ENCODE data around the gene CATSPER1.

The CATSPER1 gene

GRCh38 chr11:66008095-66008467, 18.2 kb downstream of the CATSPER1 start:
- TF ChIP-seq ZNF274 (IDR thresholded peaks at IDR 0.05; ENCODE audit: low read depth, low read length): no peak
- no peak overlapping the region for H3K4me3 ChIP-seq (ENCODE audit: low read length)

- no peak overlapping the region for H3K4me3 ChIP-seq (ENCODE audit: low read length)
- TF ChIP-seq ZNF274 (IDR thresholded peaks at IDR 0.05; ENCODE audit: low read depth, low read length): no peak
These were observed 19.1 kb downstream of the CATSPER1 start for GRCh38 chr11:66007201-66007634.

GRCh38 chr11:66006891-66007176, 19.4 kb downstream of the CATSPER1 start:
- no peak overlapping the region for H3K4me3 ChIP-seq (ENCODE audit: low read length)

GRCh38 chr11:66006134-66006890, 20.0 kb downstream of the CATSPER1 start:
- no peak for TF ChIP-seq ZNF274 (IDR thresholded peaks at IDR 0.05; ENCODE audit: low read depth, low read length)
- no peak overlapping the region for H3K4me3 ChIP-seq (ENCODE audit: low read length)

More at GRCh38 chr11:66006891-66007176, 19.4 kb downstream of the CATSPER1 start:
- TF ChIP-seq ZNF274 (IDR thresholded peaks at IDR 0.05; ENCODE audit: low read depth, low read length): no peak

GRCh38 chr11:66004186-66004585, 22.1 kb downstream of the CATSPER1 start:
- H3K4me3 ChIP-seq (ENCODE audit: low read length): no peak overlapping the region
- TF ChIP-seq ZNF274 (IDR thresholded peaks at IDR 0.05; ENCODE audit: low read depth, low read length): no peak

GRCh38 chr11:66003291-66003690, 23.0 kb downstream of the CATSPER1 start:
- TF ChIP-seq ZNF274 (IDR thresholded peaks at IDR 0.05; ENCODE audit: low read depth, low read length): no peak

GRCh38 chr11:66002648-66003225, 23.5 kb downstream of the CATSPER1 start:
- H3K4me3 ChIP-seq (ENCODE audit: low read length): peak overlapping the region; percentile 75
- TF ChIP-seq ZNF274 (IDR thresholded peaks at IDR 0.05; ENCODE audit: low read depth, low read length): no peak

More at GRCh38 chr11:66003291-66003690, 23.0 kb downstream of the CATSPER1 start:
- peak overlapping the region; percentile 75 for H3K4me3 ChIP-seq (ENCODE audit: low read length)

- TF ChIP-seq ZNF274 (IDR thresholded peaks at IDR 0.05; ENCODE audit: low read depth, low read length): no peak
- H3K4me3 ChIP-seq (ENCODE audit: low read length): peak within 1 kb of the TSS; percentile 75
These were observed 24.2 kb downstream of the CATSPER1 start, which contains the start of the genes BANF1 and EIF1AD for GRCh38 chr11:66001942-66002647. BANF1 (plus strand) TSS chr11:66002503; CDS start chr11:66003251, 748 bp downstream. EIF1AD (minus strand) TSS chr11:66002157; CDS start chr11:66000389, 1,768 bp downstream.

- TF ChIP-seq ZNF274 (IDR thresholded peaks at IDR 0.05; ENCODE audit: low read depth, low read length): no peak
- H3K4me3 ChIP-seq (ENCODE audit: low read length): no peak overlapping the region
These were observed 29.0 kb downstream of the CATSPER1 start for GRCh38 chr11:65997286-65997685.

GRCh38 chr11:65992056-65992455, 34.2 kb downstream of the CATSPER1 start:
- no peak overlapping the region for H3K4me3 ChIP-seq (ENCODE audit: low read length)
- TF ChIP-seq ZNF274 (IDR thresholded peaks at IDR 0.05; ENCODE audit: low read depth, low read length): no peak

GRCh38 chr11:65988791-65989592, 37.3 kb downstream of the CATSPER1 start:
- no peak overlapping the region for H3K4me3 ChIP-seq (ENCODE audit: low read length)
- no peak for TF ChIP-seq ZNF274 (IDR thresholded peaks at IDR 0.05; ENCODE audit: low read depth, low read length)

GRCh38 chr11:65987336-65987735, 38.9 kb downstream of the CATSPER1 start:
- H3K4me3 ChIP-seq (ENCODE audit: low read length): no peak overlapping the region
- TF ChIP-seq ZNF274 (IDR thresholded peaks at IDR 0.05; ENCODE audit: low read depth, low read length): no peak

- H3K4me3 ChIP-seq (ENCODE audit: low read length): no peak overlapping the region
- TF ChIP-seq ZNF274 (IDR thresholded peaks at IDR 0.05; ENCODE audit: low read depth, low read length): no peak
These were observed 42.7 kb downstream of the CATSPER1 start for GRCh38 chr11:65983589-65983987.
